Transverse colon (tissue), 4 donors: ENCODE results near the gene GNB1L.

Source experiments
- EP300 ChIP-seq: sonication (generic); formaldehyde crosslinking; IDR thresholded peaks from one replicate; pipeline ENCODE4 v1.6.1; 2017; ENCODE audit warnings: antibody characterized with exemption, low read depth
- POLR2A ChIP-seq: fragments of 450-650 bp; IDR thresholded peaks from one replicate; pipeline ENCODE4 v1.6.1; 2016; ENCODE audit warnings: antibody characterized with exemption, mild to moderate bottlenecking, moderate library complexity
- POLR2AphosphoS5 ChIP-seq, 3 donors: sonication (generic); formaldehyde crosslinking; IDR thresholded peaks; one replicate each; pipeline ENCODE4 v1.6.1; 2016; ENCODE audit warnings: antibody characterized with exemption in 3 of 3
- TF ChIP-seq, protein P1 (sequence below), 5 experiments: fragments of 200-600 bp in 3 of 5; fragments of 450-650 bp in 2 of 5; sonication (generic) in 3 of 5; IDR thresholded peaks; 1 replicate in 2 of 5; 2 replicates in 3 of 5; pipeline ENCODE4 v1.5.1; 2016 to 2017; ENCODE audit warnings: antibody characterized with exemption in 5 of 5, inconsistent platforms in 3 of 5, mild to moderate bottlenecking in 2 of 5, moderate library complexity in 1 of 5

GRCh38 chr22:19819208-19819910 is 35.3 kb downstream of the GNB1L start:
- TF ChIP-seq POLR2A (no peak), POLR2AphosphoS5 (IDR thresholded peaks at IDR 0.05) (no peak), EP300 (no peak)
- TF ChIP-seq, protein P1, sequence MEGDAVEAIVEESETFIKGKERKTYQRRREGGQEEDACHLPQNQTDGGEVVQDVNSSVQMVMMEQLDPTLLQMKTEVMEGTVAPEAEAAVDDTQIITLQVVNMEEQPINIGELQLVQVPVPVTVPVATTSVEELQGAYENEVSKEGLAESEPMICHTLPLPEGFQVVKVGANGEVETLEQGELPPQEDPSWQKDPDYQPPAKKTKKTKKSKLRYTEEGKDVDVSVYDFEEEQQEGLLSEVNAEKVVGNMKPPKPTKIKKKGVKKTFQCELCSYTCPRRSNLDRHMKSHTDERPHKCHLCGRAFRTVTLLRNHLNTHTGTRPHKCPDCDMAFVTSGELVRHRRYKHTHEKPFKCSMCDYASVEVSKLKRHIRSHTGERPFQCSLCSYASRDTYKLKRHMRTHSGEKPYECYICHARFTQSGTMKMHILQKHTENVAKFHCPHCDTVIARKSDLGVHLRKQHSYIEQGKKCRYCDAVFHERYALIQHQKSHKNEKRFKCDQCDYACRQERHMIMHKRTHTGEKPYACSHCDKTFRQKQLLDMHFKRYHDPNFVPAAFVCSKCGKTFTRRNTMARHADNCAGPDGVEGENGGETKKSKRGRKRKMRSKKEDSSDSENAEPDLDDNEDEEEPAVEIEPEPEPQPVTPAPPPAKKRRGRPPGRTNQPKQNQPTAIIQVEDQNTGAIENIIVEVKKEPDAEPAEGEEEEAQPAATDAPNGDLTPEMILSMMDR (IDR thresholded peaks at IDR 0.05), result no peak
